GM12878 (cell line): ENCODE data around the gene CGREF1. TPM values are rescaled to one million over a fixed set of nuclear protein-coding genes. Genes with fewer than 3 reads are reported as not detected.
A peak's percentile ranks its signal among the peaks of the same experiment; 100 is the strongest.

Source experiments
- CEBPZ ChIP-seq: fragments of 150-350 bp; IDR thresholded peaks from 2 replicates; pipeline ENCODE4 v1.6.1; 2016; ENCODE audit warnings: low read depth, low read length
- DPF2 ChIP-seq: fragments of 450-650 bp; IDR thresholded peaks from 2 replicates; pipeline ENCODE4 v1.6.1; 2017; ENCODE audit warnings: mild to moderate bottlenecking
- ETV6 ChIP-seq, 2 experiments: fragments of 450-650 bp in 1 of 2; IDR thresholded peaks in 1 of 2; conservative IDR thresholded peaks in 1 of 2; 2 replicates each; pipeline ENCODE4 v1.6.1; 2014; ENCODE audit warnings: antibody characterized with exemption in 1 of 2, borderline replicate concordance in 1 of 2, low read depth in 1 of 2, mild to moderate bottlenecking in 1 of 2, moderate library complexity in 1 of 2
- FOS ChIP-seq: IDR thresholded peaks from 3 replicates; pipeline ENCODE4 v1.6.1; 2011; ENCODE audit warnings: borderline replicate concordance; ENCODE audit not compliant: insufficient read length; ENCODE audit errors: extremely low read depth
- IKZF1 ChIP-seq: fragments of 450-650 bp; conservative IDR thresholded peaks from 2 replicates; pipeline ENCODE4 v1.6.1; 2017; ENCODE audit warnings: antibody characterized with exemption, mild to moderate bottlenecking
- IKZF2 ChIP-seq, 2 experiments: fragments of 450-650 bp; IDR thresholded peaks; 2 replicates each; pipeline ENCODE4 v1.6.1; 2017; ENCODE audit warnings: mild to moderate bottlenecking in 2 of 2, moderate library complexity in 2 of 2
- IRF4 ChIP-seq: IDR thresholded peaks from 2 replicates; pipeline ENCODE4 v1.6.1; 2011; ENCODE audit warnings: low read depth, low read length
- KDM1A ChIP-seq: fragments of 200-600 bp; sonication (generic); IDR thresholded peaks from 2 replicates; pipeline ENCODE4 v1.6.1; 2016; ENCODE audit warnings: borderline replicate concordance
- MAX ChIP-seq: IDR thresholded peaks from 2 replicates; pipeline ENCODE4 v1.6.1; 2012; ENCODE audit warnings: low read depth, low read length, improper control_type of control experiment
- MXI1 ChIP-seq: fragments of 150-350 bp; IDR thresholded peaks from 2 replicates; pipeline ENCODE4 v1.6.1; 2011; ENCODE audit warnings: low read depth, mild to moderate bottlenecking, inconsistent platforms, low read length, improper control_type of control experiment
- NBN ChIP-seq: fragments of 450-650 bp; IDR thresholded peaks from 2 replicates; pipeline ENCODE4 v1.6.1; 2016
- NKRF ChIP-seq: fragments of 450-650 bp; conservative IDR thresholded peaks from 2 replicates; pipeline ENCODE4 v1.6.1; 2017; ENCODE audit warnings: mild to moderate bottlenecking, moderate library complexity
- PKNOX1 ChIP-seq: fragments of 450-650 bp; IDR thresholded peaks from 2 replicates; pipeline ENCODE4 v1.6.1; 2016; ENCODE audit warnings: mild to moderate bottlenecking
- TBL1XR1 ChIP-seq: IDR thresholded peaks from 2 replicates; pipeline ENCODE4 v1.6.1; 2012; ENCODE audit warnings: low read depth, low read length, improper control_type of control experiment
- ZNF687 ChIP-seq: fragments of 450-650 bp; IDR thresholded peaks from 2 replicates; pipeline ENCODE4 v1.6.1; 2017; ENCODE audit warnings: mild to moderate bottlenecking, moderate library complexity
- polyA plus RNA-seq, 11 experiments: library from polyadenylated mRNA; depleted of rRNA in 4 of 11; unstranded in 6 of 11; stranded (reverse) in 5 of 11; fragments of >200 nt; fragmentation: Nextera tagmentation in 4 of 11; fragmentation: Illumina TruSeq in 1 of 11; extraction: Ambion mirVana in 4 of 11; extraction: Trizol in 1 of 11; gene quantifications; 1 replicate in 1 of 11; 2 replicates in 10 of 11; pipeline versions ENCODE4 v1.2.1 to v1.2.3, GENCODE V29; 2011 to 2016; ENCODE audit warnings: inconsistent platforms in 2 of 11, missing spikeins in 2 of 11, low read depth in 1 of 11
- total RNA-seq, 4 experiments: library from RNA; depleted of rRNA in 3 of 4; stranded (reverse); fragments of >200 nt in 3 of 4; fragmentation: Illumina TruSeq in 1 of 4; extraction: Trizol in 1 of 4; gene quantifications; 2 replicates each; pipeline versions ENCODE4 v1.2.1 to v1.2.3, GENCODE V29; 2013 to 2021
- TF ChIP-seq, protein P1 (sequence below): IDR thresholded peaks from 2 replicates; pipeline ENCODE4 v1.6.1; 2011; ENCODE audit warnings: borderline replicate concordance, low read depth, mild to moderate bottlenecking, moderate library complexity, mixed read lengths, low read length; ENCODE audit not compliant: insufficient read depth; ENCODE audit errors: extremely low read length

Gene CGREF1
- total and polyA plus RNA-seq, 10 of the 15 experiments (the other 5 are each of a cell fraction or from before 2014, with no cell fraction given) = 0.06 to 0.21 TPM; not detected in 8

DNA sequence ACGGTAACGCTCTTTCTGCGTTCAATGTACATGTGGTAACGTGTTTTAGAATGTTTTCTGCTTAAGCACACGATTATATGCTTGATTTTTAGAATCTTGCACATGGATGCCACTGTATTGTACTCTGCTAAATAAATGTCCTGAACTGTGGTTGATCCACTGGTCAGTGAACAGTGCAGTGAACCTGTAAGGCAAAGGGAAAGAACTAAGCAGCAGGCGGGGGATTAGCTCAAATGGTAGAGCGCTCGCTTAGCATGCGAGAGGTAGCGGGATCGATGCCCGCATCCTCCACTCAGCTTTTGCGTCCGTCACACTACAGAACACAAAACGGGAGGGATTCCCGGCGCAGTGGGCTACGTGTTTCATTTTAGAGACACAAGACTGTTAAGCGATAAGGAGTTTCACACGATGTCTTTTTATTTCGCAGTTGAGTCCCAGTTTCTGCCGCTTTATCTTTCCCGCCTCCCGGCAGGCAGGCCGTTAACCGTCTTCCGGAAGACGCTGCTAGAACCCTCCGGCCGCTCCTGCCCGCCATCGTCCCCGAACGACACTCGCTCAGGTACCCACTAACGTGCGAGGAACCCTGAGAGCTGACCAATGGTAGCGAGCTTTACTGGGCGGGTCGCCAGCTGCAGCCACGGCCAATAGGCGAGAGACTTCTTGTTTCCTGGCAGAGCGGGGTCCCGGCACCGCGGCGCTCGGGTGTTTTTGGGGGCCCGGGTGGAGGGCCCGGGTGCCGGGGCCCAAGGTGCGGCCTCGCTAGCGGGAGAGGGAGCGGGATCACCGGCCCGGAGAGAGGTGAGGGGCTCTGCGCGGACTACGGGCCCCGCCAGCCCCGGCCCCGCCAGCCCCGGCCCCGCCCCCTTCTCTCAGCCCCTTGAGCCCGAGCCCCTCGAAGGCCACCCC is 67.7 kb downstream of the CGREF1 start, which contains the start of gene AGBL5 (continued):
- TF ChIP-seq FOS = peak; percentile 36
- peak; percentile 67 for TF ChIP-seq TBL1XR1
- no peak for TF ChIP-seq CEBPZ
- no peak for TF ChIP-seq ETV6 (conservative IDR thresholded peaks at IDR 0.05 in 1 of 2, IDR thresholded peaks at IDR 0.05 in 1 of 2; ENCODE audit: borderline replicate concordance in 1 of 2, low read depth in 1 of 2)
- TF ChIP-seq MXI1 = no peak; the same call in none of the 2 replicates
- TF ChIP-seq KDM1A = no peak
- TF ChIP-seq, protein P1, sequence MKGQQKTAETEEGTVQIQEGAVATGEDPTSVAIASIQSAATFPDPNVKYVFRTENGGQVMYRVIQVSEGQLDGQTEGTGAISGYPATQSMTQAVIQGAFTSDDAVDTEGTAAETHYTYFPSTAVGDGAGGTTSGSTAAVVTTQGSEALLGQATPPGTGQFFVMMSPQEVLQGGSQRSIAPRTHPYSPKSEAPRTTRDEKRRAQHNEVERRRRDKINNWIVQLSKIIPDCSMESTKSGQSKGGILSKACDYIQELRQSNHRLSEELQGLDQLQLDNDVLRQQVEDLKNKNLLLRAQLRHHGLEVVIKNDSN = no peak
- peak; percentile 41 for TF ChIP-seq IKZF1
- peak; percentile 94 for TF ChIP-seq MAX
- TF ChIP-seq PKNOX1 = peak; percentile 73
- TF ChIP-seq ZNF687 = peak; percentile 92
- peak; percentile 96 for TF ChIP-seq NBN
- 0 out of 2 replicates have a peak, but pooled peaks have one; percentile 27 for TF ChIP-seq DPF2
- TF ChIP-seq IRF4 = peak; percentile 51
- peak; percentile 61 for TF ChIP-seq NKRF
- TF ChIP-seq IKZF2 (IDR thresholded peaks at IDR 0.05) = peak in 1 of 2 experiments; percentile 76; a peak in 1 of 4 replicates
